Ovary (tissue), 9 donors: ENCODE measurements around the gene EFCC1. TPM values are rescaled to one million over a fixed set of nuclear protein-coding genes. Genes with fewer than 3 reads are reported as not detected.
"Not testable (repeated sequence)": the region's sequence is repeated elsewhere in the genome, so short reads cannot be mapped to it uniquely, and the experiment has no call there.

ENCODE experiments used
- DNase-seq, 5 donors: peaks; one replicate each; pipeline ENCODE4 v3.0.0-alpha.2; 2019 to 2020
- H3K27ac ChIP-seq, 2 donors: fragments of 200-600 bp; one replicate each; pipeline versions ENCODE4 v1.5.1 to v1.8.0; 2019 to 2022
- H3K27me3 ChIP-seq: fragments of 200-600 bp; one replicate; pipeline ENCODE4 v1.8.0; 2022
- H3K36me3 ChIP-seq: fragments of 200-600 bp; sonication (generic); one replicate; pipeline ENCODE4 v1.5.1; 2019
- H3K4me1 ChIP-seq: one replicate; pipeline ENCODE4 v1.8.1; 2013; ENCODE audit warnings: mild to moderate bottlenecking, moderate library complexity; ENCODE audit not compliant: insufficient read depth
- H3K4me3 ChIP-seq: fragments of 200-600 bp; sonication (generic); one replicate; pipeline ENCODE4 v1.5.1; 2017
- H3K9me3 ChIP-seq, 2 donors: fragments of 200-600 bp in 1 of 2; sonication (generic) in 1 of 2; one replicate each; pipeline versions ENCODE4 v1.5.1 to v1.8.1; 2013 to 2019; ENCODE audit warnings: mild to moderate bottlenecking in 1 of 2, moderate library complexity in 1 of 2
- EP300 ChIP-seq: sonication (generic); formaldehyde crosslinking; IDR thresholded peaks from one replicate; pipeline ENCODE4 v1.6.1; 2017; ENCODE audit warnings: antibody characterized with exemption
- POLR2A ChIP-seq: fragments of 450-650 bp; IDR thresholded peaks from one replicate; pipeline ENCODE4 v1.6.1; 2017; ENCODE audit warnings: antibody characterized with exemption, mild to moderate bottlenecking, moderate library complexity
- WGBS, 3 donors: extraction: QIAGEN DNeasy Blood & Tissue Kit in 1 of 3; methylation state at CpG; one replicate each; pipeline versions ENCODE4 v1.1.5 to v1.1.7; 2013 to 2017; 5-methylcytosine and 5-hydroxymethylcytosine counted together
- intact Hi-C, 4 donors: fragments of 100-400 bp; cut with DNase I; formaldehyde crosslinking; loops; one replicate each; pipeline versions ENCODE4 v1.11.0 to v1.15.1; 2022 to 2023
- polyA plus RNA-seq, 2 donors: library from polyadenylated mRNA; stranded (reverse); fragments of 200-250 nt in 1 of 2; fragments of 350-450 nt in 1 of 2; fragmentation: Illumina TruSeq in 1 of 2; extraction: RNeasy Lipid Tissue Mini Kit (QIAGEN cat#74804) in 1 of 2; gene quantifications; one replicate each; pipeline ENCODE4 v1.2.3, GENCODE V29; 2013 to 2014
- total RNA-seq, 7 donors: library from RNA; depleted of rRNA in 2 of 7; stranded (reverse); fragments of >200 nt in 2 of 7; fragmentation: NEBNext Ultra II Directional in 3 of 7; extraction: Animal tissue kit (Norgen Biotek cat#: 25700) in 3 of 7; gene quantifications; one replicate each; pipeline versions ENCODE4 v1.1.0 to v1.2.4, GENCODE V29; 2016 to 2023
- TF ChIP-seq, protein P1 (sequence below), 3 donors: fragments of 450-650 bp in 2 of 3; fragments of 200-600 bp in 1 of 3; IDR thresholded peaks; one replicate each; pipeline versions ENCODE4 v1.5.1 to v1.8.0; 2016 to 2022; ENCODE audit warnings: antibody characterized with exemption in 3 of 3, mild to moderate bottlenecking in 1 of 3
- donor health status: DM: no; HTN: no; CAD: no; lungs with moderate emphysema.
- donor health status: DM: no; HTN: no; CAD: no.
- donor health status: Bipolar disorder and iron deficiency.
- donor health status: DM: yes; HTN: yes; CAD: no.
- donor health status: DM: no; HTN: no; CAD: no.
- donor health status: DM: yes; HTN: yes; CAD: no.

The EFCC1 gene
- total and polyA plus RNA-seq, 9 donors = 3.7 to 15.5 (median 7.8) TPM

DNA sequence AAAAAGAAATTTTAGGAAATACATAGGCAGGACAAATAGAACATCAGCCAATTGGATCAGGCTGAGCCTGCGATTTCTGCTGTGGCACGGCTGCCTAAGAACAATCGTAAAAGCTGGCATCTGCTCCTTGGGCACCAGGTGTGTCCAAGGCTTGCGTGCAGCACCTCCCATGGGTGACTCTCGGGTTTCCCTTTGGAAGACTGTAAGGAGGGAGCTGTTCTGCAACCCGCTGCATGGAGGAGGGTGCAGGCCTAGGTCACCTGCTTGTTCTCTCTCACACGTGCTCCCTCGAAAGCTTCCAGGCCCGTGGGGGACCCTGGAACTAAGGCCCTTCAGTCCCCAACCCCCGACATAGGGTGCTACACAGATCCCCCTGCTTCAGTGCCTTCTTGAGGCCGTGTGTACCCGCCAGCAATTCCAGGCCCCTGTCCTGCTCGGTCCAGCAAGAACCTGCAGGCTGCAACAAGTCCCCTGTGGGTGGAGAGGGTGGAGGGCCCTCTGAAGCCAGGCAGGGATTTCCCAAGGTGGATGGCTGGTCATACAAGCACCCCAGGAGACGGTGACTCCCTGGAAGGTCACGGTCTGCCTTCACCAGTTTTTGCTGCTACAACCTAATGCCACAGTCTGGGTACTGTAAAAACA lies 62.9 kb downstream of the EFCC1 start:
- Histone ChIP-seq H3K36me3 (no peaks in the 10 kb centered on the region), H3K9me3 (no peaks in the 10 kb centered on the region), H3K27me3 (no peaks in the 10 kb centered on the region), H3K27ac (no peak overlapping the region), H3K4me1 (peaks cover 3% of the 10 kb centered on the region), H3K4me3 (no peak overlapping the region)
- 94 to 96% (median 94%) methylated on average over 15 of the region's 15 CpGs for WGBS, 3 donors
- peak in 1 of 5 donors; percentile 18 for DNase-seq
- intact Hi-C loops = no loop called here
- TF ChIP-seq, protein P1, sequence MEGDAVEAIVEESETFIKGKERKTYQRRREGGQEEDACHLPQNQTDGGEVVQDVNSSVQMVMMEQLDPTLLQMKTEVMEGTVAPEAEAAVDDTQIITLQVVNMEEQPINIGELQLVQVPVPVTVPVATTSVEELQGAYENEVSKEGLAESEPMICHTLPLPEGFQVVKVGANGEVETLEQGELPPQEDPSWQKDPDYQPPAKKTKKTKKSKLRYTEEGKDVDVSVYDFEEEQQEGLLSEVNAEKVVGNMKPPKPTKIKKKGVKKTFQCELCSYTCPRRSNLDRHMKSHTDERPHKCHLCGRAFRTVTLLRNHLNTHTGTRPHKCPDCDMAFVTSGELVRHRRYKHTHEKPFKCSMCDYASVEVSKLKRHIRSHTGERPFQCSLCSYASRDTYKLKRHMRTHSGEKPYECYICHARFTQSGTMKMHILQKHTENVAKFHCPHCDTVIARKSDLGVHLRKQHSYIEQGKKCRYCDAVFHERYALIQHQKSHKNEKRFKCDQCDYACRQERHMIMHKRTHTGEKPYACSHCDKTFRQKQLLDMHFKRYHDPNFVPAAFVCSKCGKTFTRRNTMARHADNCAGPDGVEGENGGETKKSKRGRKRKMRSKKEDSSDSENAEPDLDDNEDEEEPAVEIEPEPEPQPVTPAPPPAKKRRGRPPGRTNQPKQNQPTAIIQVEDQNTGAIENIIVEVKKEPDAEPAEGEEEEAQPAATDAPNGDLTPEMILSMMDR (IDR thresholded peaks at IDR 0.05) = no peak
- TF ChIP-seq EP300 (no peak), POLR2A (no peak)

DNA sequence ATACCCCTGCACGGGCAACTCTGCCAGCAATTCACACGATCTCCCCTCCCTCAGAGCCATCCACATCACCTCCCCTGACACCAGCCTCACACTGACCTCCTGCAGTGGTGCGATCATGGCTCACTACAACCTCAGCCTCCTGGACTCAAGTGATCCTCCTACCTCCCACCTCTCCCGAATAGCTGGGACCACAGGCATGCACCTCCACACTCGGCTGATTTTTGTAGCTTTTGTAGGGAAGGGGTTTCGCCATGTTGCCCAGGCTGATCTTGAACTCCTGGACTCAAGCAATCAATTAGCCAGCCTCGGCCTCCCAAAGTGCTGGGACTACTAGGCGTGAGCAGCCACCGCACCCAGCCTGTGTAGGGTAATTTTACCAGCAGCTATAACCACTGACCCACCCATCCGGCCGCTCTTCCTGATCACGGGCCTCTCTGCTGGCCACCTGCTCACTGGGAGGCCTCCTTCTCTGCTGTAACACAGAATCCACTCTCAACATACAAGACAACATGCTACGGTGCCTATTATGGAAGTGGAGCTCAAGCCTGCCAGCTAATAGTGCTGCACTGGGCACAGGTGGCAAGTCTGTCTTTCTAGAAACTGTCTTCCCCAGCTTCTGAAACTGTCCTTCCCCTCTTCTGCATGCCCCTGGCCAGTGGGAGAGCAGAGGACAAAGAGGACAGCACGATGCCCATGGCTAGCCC lies 64.1 kb downstream of the EFCC1 start:
- H3K27me3 ChIP-seq = no peaks in the 10 kb centered on the region
- H3K4me3 ChIP-seq = no peak overlapping the region
- 92 to 95% (median 95%) methylated on average over 14 of the region's 14 CpGs for WGBS, 3 donors
- H3K4me1 ChIP-seq = peaks cover 3% of the 10 kb centered on the region
- H3K27ac ChIP-seq = no peak overlapping the region
- DNase-seq = peak in 2 of 5 donors; percentile 5 to 14
- no peaks in the 10 kb centered on the region for H3K9me3 ChIP-seq
- H3K36me3 ChIP-seq = no peaks in the 10 kb centered on the region
- intact Hi-C loops = no loop called here
- TF ChIP-seq EP300 (no peak), POLR2A (no peak)
- TF ChIP-seq, protein P1 (IDR thresholded peaks at IDR 0.05) = no peak

DNA sequence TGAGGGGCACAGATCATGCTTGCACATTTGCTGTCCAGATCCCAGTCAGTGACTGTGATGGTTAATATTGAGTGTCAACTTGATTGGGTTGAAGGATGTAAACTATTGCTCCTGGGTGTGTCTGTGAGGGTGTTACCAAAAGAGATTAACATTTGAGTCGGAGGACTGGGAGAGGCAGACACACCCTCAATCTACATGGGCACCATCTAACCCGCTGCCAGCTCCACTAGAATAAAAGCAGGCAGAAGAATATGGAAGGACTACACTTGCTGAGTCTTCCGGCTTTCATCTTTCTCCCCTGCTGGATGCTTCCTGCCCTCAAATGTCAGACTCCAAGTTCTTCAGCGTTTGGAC lies 64.6 kb downstream of the EFCC1 start:
- no peak overlapping the region for H3K4me3 ChIP-seq
- peaks cover 3% of the 10 kb centered on the region for H3K4me1 ChIP-seq
- TF ChIP-seq POLR2A = no peak
- TF ChIP-seq, protein P1 (IDR thresholded peaks at IDR 0.05) = no peak
- TF ChIP-seq EP300 = no peak
- no peaks in the 10 kb centered on the region for H3K27me3 ChIP-seq
- no peak overlapping the region for H3K27ac ChIP-seq
- WGBS, 3 donors = 84 to 87% (median 85%) methylated on average over 4 of the region's 4 CpGs
- H3K36me3 ChIP-seq = no peaks in the 10 kb centered on the region
- no peaks in the 10 kb centered on the region for H3K9me3 ChIP-seq
- intact Hi-C loops = no loop called here
- peak in 1 of 5 donors; percentile 5 for DNase-seq

DNA sequence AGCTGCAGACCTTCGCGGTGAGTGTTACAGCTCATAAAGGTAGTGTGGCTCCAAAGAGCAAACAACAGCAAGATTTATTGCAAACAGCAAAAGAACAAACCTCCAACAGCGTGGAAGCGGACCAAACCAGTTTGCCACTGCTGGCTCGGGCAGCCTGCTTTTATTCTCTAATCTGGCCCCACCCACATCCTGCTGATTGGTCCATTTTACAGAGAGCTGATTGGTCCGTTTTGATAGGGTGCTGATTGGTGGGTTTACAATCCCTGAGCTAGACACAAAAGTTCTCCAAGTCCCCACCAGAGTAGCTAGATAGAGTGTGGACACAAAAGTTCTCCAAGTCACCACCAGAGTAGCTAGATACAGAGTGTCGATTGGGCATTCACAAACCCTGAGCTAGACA lies 66.6 kb downstream of the EFCC1 start:
- H3K4me1 ChIP-seq, H3K4me3 ChIP-seq, intact Hi-C loops, H3K27ac ChIP-seq, DNase-seq, H3K9me3 ChIP-seq, H3K27me3 ChIP-seq, H3K36me3 ChIP-seq: not testable (repeated sequence)
- 90 to 94% (median 91%) methylated on average over 7 of the region's 7 CpGs for whole genome bisulfite sequencing, 3 donors

DNA sequence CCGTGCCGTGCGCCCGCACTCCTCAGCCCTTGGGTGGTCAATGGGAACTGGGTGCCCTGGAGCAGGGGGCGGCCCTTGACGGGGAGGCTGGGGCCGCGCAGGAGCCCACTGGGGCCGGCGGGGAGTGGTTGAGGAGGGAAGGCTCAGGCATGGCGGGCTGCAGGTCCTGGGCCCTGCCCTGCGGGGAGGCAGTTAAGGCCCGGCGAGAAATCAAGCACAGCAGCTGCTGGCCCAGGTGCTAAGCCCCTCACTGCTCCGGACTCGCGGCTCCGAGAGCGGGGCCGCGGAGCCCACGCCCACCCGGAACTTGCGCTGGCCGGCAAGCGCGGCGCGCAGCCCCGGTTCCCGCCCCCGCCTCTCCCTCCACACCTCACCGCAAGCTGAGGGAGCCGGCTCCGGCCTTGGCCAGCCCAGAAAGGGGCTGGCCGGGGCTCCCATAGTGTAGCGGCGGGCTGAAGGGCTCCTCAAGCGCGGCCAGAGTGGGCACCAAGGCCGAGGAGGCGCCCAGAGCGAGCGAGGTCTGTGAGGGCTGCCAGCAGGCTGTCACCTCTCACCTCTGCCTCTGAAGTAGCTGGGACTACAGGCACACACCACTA lies 67.3 kb downstream of the EFCC1 start:
- no peak for TF ChIP-seq EP300
- no peak for TF ChIP-seq POLR2A
- TF ChIP-seq, protein P1 (IDR thresholded peaks at IDR 0.05) = no peak
- H3K4me3 ChIP-seq = peak overlapping the region; percentile 12
- intact Hi-C loops = no loop called here
- H3K27me3 ChIP-seq = no peaks in the 10 kb centered on the region
- 5 to 12% (median 11%) methylated on average over 24 to 44 of the region's 44 CpGs for whole genome bisulfite sequencing, 3 donors
- H3K36me3 ChIP-seq = no peaks in the 10 kb centered on the region
- H3K4me1 ChIP-seq = peaks cover 3% of the 10 kb centered on the region
- H3K9me3 ChIP-seq = no peaks in the 10 kb centered on the region
- H3K27ac ChIP-seq = no peak overlapping the region
- DNase-seq = peak in 3 of 5 donors; percentile 34 to 72 (median 70)

DNA sequence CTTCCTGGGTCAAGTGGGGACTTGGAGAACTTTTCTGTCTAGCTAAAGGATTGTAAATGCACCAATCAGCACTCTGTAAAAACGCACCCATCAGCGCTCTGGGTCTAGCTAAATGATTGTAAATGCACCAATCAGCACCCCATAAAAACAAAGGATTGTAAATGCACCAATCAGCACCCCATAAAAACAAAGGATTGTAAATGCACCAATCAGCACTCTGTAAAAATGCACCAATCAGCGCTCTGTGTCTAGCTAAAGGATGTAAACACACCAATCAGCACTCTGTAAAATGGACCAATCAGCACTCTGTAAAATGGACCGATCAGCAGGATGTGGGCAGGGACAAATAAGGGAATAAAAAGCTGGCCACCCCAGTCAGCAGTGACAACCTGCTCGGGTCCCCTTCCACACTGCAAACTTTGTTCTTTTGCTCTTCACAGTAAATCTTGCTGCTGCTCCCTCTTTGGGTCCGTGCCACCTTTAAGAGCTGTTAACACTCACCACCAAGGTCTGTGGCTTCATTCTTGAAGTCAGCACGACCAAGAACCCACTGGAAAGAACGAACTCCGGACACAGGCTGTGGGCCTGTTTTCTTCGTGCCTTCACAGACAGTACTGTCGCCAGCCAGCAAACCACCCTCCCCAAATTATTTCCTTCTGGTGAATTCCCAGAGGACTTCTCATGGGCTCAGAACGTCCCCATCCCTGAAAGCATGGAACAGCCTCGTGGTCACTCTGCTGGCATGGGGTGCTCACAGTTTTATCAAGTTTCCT lies 68.4 kb downstream of the EFCC1 start:
- DNase-seq, H3K4me1 ChIP-seq, H3K36me3 ChIP-seq, H3K27me3 ChIP-seq, H3K9me3 ChIP-seq, intact Hi-C loops, H3K27ac ChIP-seq, H3K4me3 ChIP-seq: not testable (repeated sequence)
- WGBS, 3 donors = 76 to 85% (median 77%) methylated on average over 13 of the region's 13 CpGs
